ENCODE measurements around the gene GABRG3.

The GABRG3 gene

GRCh38 chr15:27486051-27486450, 515.1 kb downstream of the GABRG3 start:
- H3K9me2 ChIP-seq (replicated peaks; ENCODE audit: insufficient read depth, low read length) = no peaks in the 10 kb centered on the region
- H3K27ac ChIP-seq (ENCODE audit: low read depth, low read length) = no peak overlapping the region
- no peak overlapping the region for H3K4me3 ChIP-seq (ENCODE audit: insufficient read depth, low read length, poor library complexity, severe bottlenecking)
- H2AFZ ChIP-seq (ENCODE audit: low read depth, low read length, severe bottlenecking) = no peak overlapping the region
- no peak overlapping the region for H3K9ac ChIP-seq (ENCODE audit: low read length)
- H4K20me1 ChIP-seq (ENCODE audit: low read depth, low read length) = no peaks in the 10 kb centered on the region
- no peaks in the 10 kb centered on the region for H3F3A ChIP-seq (ENCODE audit: insufficient read depth)
- H3K27me3 ChIP-seq (ENCODE audit: low read length) = no peaks in the 10 kb centered on the region
- H3K79me2 ChIP-seq (ENCODE audit: insufficient read depth, low read length) = no peaks in the 10 kb centered on the region
- no peak overlapping the region for H3K4me2 ChIP-seq (ENCODE audit: low read depth, low read length, poor library complexity, severe bottlenecking)
- H3K36me3 ChIP-seq (ENCODE audit: low read length) = no peaks in the 10 kb centered on the region
- no peaks in the 10 kb centered on the region for H3K9me3 ChIP-seq (ENCODE audit: insufficient read depth, low read length)
- TF ChIP-seq CTCF (IDR thresholded peaks at IDR 0.05; ENCODE audit: insufficient read depth, low read length, poor library complexity, severe bottlenecking) (no peak), EZH2phosphoT487 (conservative IDR thresholded peaks at IDR 0.05; ENCODE audit: low read length) (no peak)

GRCh38 chr15:27486683-27487647, 516.0 kb downstream of the GABRG3 start:
- no peak for TF ChIP-seq CTCF (IDR thresholded peaks at IDR 0.05; ENCODE audit: insufficient read depth, low read length, poor library complexity, severe bottlenecking)
- TF ChIP-seq EZH2phosphoT487 (conservative IDR thresholded peaks at IDR 0.05; ENCODE audit: low read length) = no peak
- Histone ChIP-seq H3K4me2 (ENCODE audit: low read depth, low read length, poor library complexity, severe bottlenecking) (no peak overlapping the region), H4K20me1 (ENCODE audit: low read depth, low read length) (no peaks in the 10 kb centered on the region)

GRCh38 chr15:27487846-27488245, 516.9 kb downstream of the GABRG3 start:
- no peak overlapping the region for H3K9ac ChIP-seq (ENCODE audit: low read length)
- no peak overlapping the region for H2AFZ ChIP-seq (ENCODE audit: low read depth, low read length, severe bottlenecking)
- no peaks in the 10 kb centered on the region for H3K27me3 ChIP-seq (ENCODE audit: low read length)
- H4K20me1 ChIP-seq (ENCODE audit: low read depth, low read length) = no peaks in the 10 kb centered on the region
- no peaks in the 10 kb centered on the region for H3K9me2 ChIP-seq (replicated peaks; ENCODE audit: insufficient read depth, low read length)
- no peak overlapping the region for H3K27ac ChIP-seq (ENCODE audit: low read depth, low read length)
- no peaks in the 10 kb centered on the region for H3K79me2 ChIP-seq (ENCODE audit: insufficient read depth, low read length)
- no peaks in the 10 kb centered on the region for H3K9me3 ChIP-seq (ENCODE audit: insufficient read depth, low read length)
- H3K36me3 ChIP-seq (ENCODE audit: low read length) = no peaks in the 10 kb centered on the region
- no peak overlapping the region for H3K4me2 ChIP-seq (ENCODE audit: low read depth, low read length, poor library complexity, severe bottlenecking)
- no peaks in the 10 kb centered on the region for H3F3A ChIP-seq (ENCODE audit: insufficient read depth)
- TF ChIP-seq EZH2phosphoT487 (conservative IDR thresholded peaks at IDR 0.05; ENCODE audit: low read length) (no peak), CTCF (IDR thresholded peaks at IDR 0.05; ENCODE audit: insufficient read depth, low read length, poor library complexity, severe bottlenecking) (no peak)
- no peak overlapping the region for H3K4me3 ChIP-seq (ENCODE audit: insufficient read depth, low read length, poor library complexity, severe bottlenecking)

More at GRCh38 chr15:27486683-27487647, 516.0 kb downstream of the GABRG3 start:
- Histone ChIP-seq H3K27me3 (ENCODE audit: low read length) (no peaks in the 10 kb centered on the region), H3K9ac (ENCODE audit: low read length) (no peak overlapping the region), H3K36me3 (ENCODE audit: low read length) (no peaks in the 10 kb centered on the region), H2AFZ (ENCODE audit: low read depth, low read length, severe bottlenecking) (no peak overlapping the region), H3K27ac (ENCODE audit: low read depth, low read length) (no peak overlapping the region), H3K4me3 (ENCODE audit: insufficient read depth, low read length, poor library complexity, severe bottlenecking) (no peak overlapping the region), H3K79me2 (ENCODE audit: insufficient read depth, low read length) (no peaks in the 10 kb centered on the region), H3F3A (ENCODE audit: insufficient read depth) (no peaks in the 10 kb centered on the region), H3K9me2 (replicated peaks; ENCODE audit: insufficient read depth, low read length) (no peaks in the 10 kb centered on the region), H3K9me3 (ENCODE audit: insufficient read depth, low read length) (no peaks in the 10 kb centered on the region)
